H1 (cell line): ENCODE data around the gene TMPRSS2. TPM values are rescaled to one million over a fixed set of nuclear protein-coding genes. Genes with fewer than 3 reads are reported as not detected.

ENCODE experiments used
- CTCF ChIA-PET: fragments of 300-600 bp; sonication (Branson Sonifier 250); formaldehyde crosslinking; loops from one replicate; lab custom pipeline; 2021; ENCODE audit not compliant: partially characterized antibody; lab: Charles Lee
- POLR2A ChIA-PET: fragments of 300-600 bp; sonication (Branson Sonifier 250); formaldehyde crosslinking; loops from one replicate; lab custom pipeline; 2021; ENCODE audit warnings: inconsistent platforms; ENCODE audit not compliant: partially characterized antibody; lab: Charles Lee
- DNase-seq, 2 experiments: peaks; one replicate each; pipeline versions ENCODE4 v3.0.0 to v3.0.0-alpha.2; 2010 to 2022; ENCODE audit warnings: low spot score in 2 of 2, low read depth in 1 of 2, mixed read lengths in 1 of 2
- FAIRE-seq: peaks from 2 replicates; lab custom pipeline; 2011; peaks lifted over from hg19 to GRCh38; lab: Jason Lieb, UNC
- H2AFZ ChIP-seq: 2 replicates; pipeline ENCODE4 v1.8.1; 2012; ENCODE audit warnings: low read length, inconsistent platforms
- H2AK5ac ChIP-seq: 2 replicates; pipeline ENCODE4 v1.6.1; 2013; ENCODE audit warnings: low read depth, low read length
- H2BK120ac ChIP-seq: replicated peaks from 2 replicates; pipeline ENCODE3; 2013; ENCODE audit warnings: low read depth, low read length, inconsistent platforms
- H2BK12ac ChIP-seq: 2 replicates; pipeline ENCODE4 v1.6.1; 2013; ENCODE audit warnings: low read depth, low read length
- H2BK15ac ChIP-seq: 2 replicates; pipeline ENCODE4 v1.6.1; 2013; ENCODE audit warnings: low read length
- H2BK20ac ChIP-seq: 2 replicates; pipeline ENCODE4 v1.6.1; 2013; ENCODE audit warnings: low read length
- H2BK5ac ChIP-seq: 2 replicates; pipeline ENCODE4 v1.6.1; 2013; ENCODE audit warnings: low read depth, low read length
- H3K14ac ChIP-seq: 2 replicates; pipeline ENCODE4 v1.6.1; 2013; ENCODE audit warnings: inconsistent platforms; ENCODE audit not compliant: insufficient read length
- H3K18ac ChIP-seq: 2 replicates; pipeline ENCODE4 v1.6.1; 2013; ENCODE audit warnings: low read length; ENCODE audit errors: extremely low read depth
- H3K23ac ChIP-seq: 2 replicates; pipeline ENCODE4 v1.6.1; 2013; ENCODE audit warnings: inconsistent platforms; ENCODE audit not compliant: insufficient read length
- H3K23me2 ChIP-seq: 2 replicates; pipeline ENCODE4 v1.6.1; 2013; ENCODE audit warnings: low read depth, low read length
- H3K27ac ChIP-seq: 2 replicates; pipeline ENCODE4 v1.6.1; 2011; ENCODE audit warnings: low read depth, low read length, inconsistent platforms
- H3K27me3 ChIP-seq, 4 experiments: replicated peaks in 1 of 4; 1 replicate in 1 of 4; 2 replicates in 3 of 4; pipeline versions ENCODE4 v1.6.1 to v1.8.1; 2011 to 2013; ENCODE audit warnings: low read length in 3 of 4, mild to moderate bottlenecking in 3 of 4, inconsistent platforms in 2 of 4, mixed read lengths in 2 of 4, moderate library complexity in 1 of 4; ENCODE audit not compliant: control insufficient read depth in 3 of 4, insufficient read depth in 3 of 4; ENCODE audit errors: extremely low read depth in 1 of 4
- H3K36me3 ChIP-seq, 4 experiments: 2 replicates each; pipeline versions ENCODE4 v1.6.1 to v1.8.1; 2011 to 2013; ENCODE audit warnings: mild to moderate bottlenecking in 4 of 4, low read length in 3 of 4, moderate library complexity in 2 of 4, control low read depth in 1 of 4, inconsistent platforms in 1 of 4; ENCODE audit not compliant: insufficient read depth in 4 of 4, control insufficient read depth in 2 of 4
- H3K4ac ChIP-seq: replicated peaks from 2 replicates; pipeline ENCODE3; 2013; ENCODE audit warnings: low read length, low read depth, mixed read lengths, inconsistent platforms; ENCODE audit not compliant: insufficient read length
- H3K4me1 ChIP-seq, 4 experiments: replicated peaks in 1 of 4; 1 replicate in 1 of 4; 2 replicates in 3 of 4; pipeline versions ENCODE4 v1.6.1 to v1.8.1; 2011 to 2013; ENCODE audit warnings: low read length in 3 of 4, inconsistent platforms in 2 of 4, mixed read lengths in 1 of 4; ENCODE audit not compliant: insufficient read depth in 4 of 4, control insufficient read depth in 3 of 4
- H3K4me2 ChIP-seq, 2 experiments: 2 replicates each; pipeline versions ENCODE4 v1.6.1 to v1.8.1; 2011 to 2013; ENCODE audit warnings: low read depth in 2 of 2, low read length in 2 of 2, control low read depth in 1 of 2, inconsistent platforms in 1 of 2, mild to moderate bottlenecking in 1 of 2; ENCODE audit not compliant: insufficient read depth in 1 of 2
- H3K4me3 ChIP-seq, 4 experiments: fragments of 200-600, 300-600 bp in 1 of 4; sonication (generic), shearing (Covaris generic), sonication (Bioruptor Twin) in 1 of 4; 2 replicates each; pipeline versions ENCODE4 v1.5.1 to v1.8.1; 2011 to 2016; ENCODE audit warnings: low read length in 4 of 4, low read depth in 3 of 4, control low read depth in 2 of 4, inconsistent platforms in 2 of 4, mild to moderate bottlenecking in 2 of 4, mixed read lengths in 1 of 4, moderate library complexity in 1 of 4; ENCODE audit not compliant: insufficient read depth in 2 of 4; ENCODE audit errors: extremely low read depth in 1 of 4
- H3K56ac ChIP-seq: replicated peaks from 2 replicates; pipeline ENCODE3; 2013; ENCODE audit warnings: low read depth, mild to moderate bottlenecking, mixed read lengths, low read length, inconsistent platforms; ENCODE audit not compliant: insufficient read length
- H3K79me1 ChIP-seq: 2 replicates; pipeline ENCODE4 v1.6.1; 2013; ENCODE audit warnings: low read depth, low read length, control low read depth
- H3K79me2 ChIP-seq, 2 experiments: 2 replicates each; pipeline versions ENCODE4 v1.6.1 to v1.8.1; 2012 to 2013; ENCODE audit warnings: low read length in 2 of 2, mild to moderate bottlenecking in 2 of 2, inconsistent platforms in 1 of 2; ENCODE audit not compliant: insufficient read depth in 2 of 2, control insufficient read depth in 1 of 2
- H3K9ac ChIP-seq, 4 experiments: replicated peaks in 1 of 4; 1 replicate in 1 of 4; 2 replicates in 3 of 4; pipeline versions ENCODE4 v1.6.1 to v1.8.1; 2011 to 2013; ENCODE audit warnings: low read depth in 3 of 4, low read length in 3 of 4, control low read depth in 2 of 4, mild to moderate bottlenecking in 2 of 4, moderate library complexity in 2 of 4, inconsistent platforms in 1 of 4; ENCODE audit errors: extremely low read depth in 1 of 4
- H3K9me3 ChIP-seq, 2 experiments: 2 replicates each; pipeline versions ENCODE4 v1.6.1 to v1.8.1; 2012 to 2013; ENCODE audit warnings: mild to moderate bottlenecking in 2 of 2, moderate library complexity in 2 of 2, control low read depth in 1 of 2, inconsistent platforms in 1 of 2, low read depth in 1 of 2, low read length in 1 of 2, mixed read lengths in 1 of 2; ENCODE audit not compliant: insufficient read depth in 2 of 2
- H4K20me1 ChIP-seq, 2 experiments: replicated peaks in 1 of 2; 2 replicates each; pipeline versions ENCODE3 to v1.8.1; 2011 to 2013; ENCODE audit warnings: inconsistent platforms in 2 of 2, low read length in 2 of 2, mild to moderate bottlenecking in 1 of 2; ENCODE audit not compliant: insufficient read depth in 2 of 2, control insufficient read depth in 1 of 2
- H4K5ac ChIP-seq: 2 replicates; pipeline ENCODE4 v1.6.1; 2013; ENCODE audit warnings: low read length, low read depth, mixed read lengths, inconsistent platforms; ENCODE audit not compliant: insufficient read length
- H4K8ac ChIP-seq: 2 replicates; pipeline ENCODE4 v1.8.0; 2013; ENCODE audit warnings: mild to moderate bottlenecking, moderate library complexity, low read length, inconsistent platforms; ENCODE audit not compliant: insufficient read depth; ENCODE audit errors: extremely low read depth
- H4K91ac ChIP-seq: replicated peaks from 2 replicates; pipeline ENCODE3; 2013; ENCODE audit warnings: low read length, mixed read lengths, inconsistent platforms; ENCODE audit not compliant: insufficient read length
- ASH2L ChIP-seq: fragments of 200-600, 300-600 bp; sonication (generic); IDR thresholded peaks from one replicate; pipeline ENCODE4 v1.7.1; 2017; ENCODE audit warnings: low read length
- CBX8 ChIP-seq: fragments of 300-800, 300-1000 bp; sonication (generic); IDR thresholded peaks from 2 replicates; pipeline ENCODE4 v1.7.1; 2016; ENCODE audit warnings: low read depth, low read length, borderline replicate concordance
- CEBPB ChIP-seq: IDR thresholded peaks from 2 replicates; pipeline ENCODE4 v1.6.1; 2012; ENCODE audit warnings: low read depth, low read length
- E2F6 ChIP-seq: IDR thresholded peaks from 2 replicates; pipeline ENCODE4 v1.6.1; 2012; ENCODE audit warnings: inconsistent platforms
- KDM1A ChIP-seq: fragments of 200-600, 300-600 bp; sonication (generic); IDR thresholded peaks from 2 replicates; pipeline ENCODE4 v1.7.1; 2016; ENCODE audit warnings: mild to moderate bottlenecking, low read length, borderline replicate concordance
- RFX5 ChIP-seq: IDR thresholded peaks from 2 replicates; pipeline ENCODE4 v1.6.1; 2011; ENCODE audit warnings: low read depth, low read length, improper control_type of control experiment, borderline replicate concordance
- SRF ChIP-seq: IDR thresholded peaks from 2 replicates; pipeline ENCODE4 v1.6.1; 2011; ENCODE audit warnings: mild to moderate bottlenecking, low read depth, low read length, moderate library complexity
- SUZ12 ChIP-seq: fragments of 200-600 bp; sonication (generic); IDR thresholded peaks from 2 replicates; pipeline ENCODE4 v1.6.1; 2012; ENCODE audit warnings: mild to moderate bottlenecking, inconsistent platforms, low read length, moderate library complexity, mixed read lengths
- TAF7 ChIP-seq: optimal IDR thresholded peaks from 2 replicates; pipeline ENCODE3; 2011; ENCODE audit warnings: low read depth, mild to moderate bottlenecking, inconsistent platforms, low read length, moderate library complexity, borderline replicate concordance
- ZNF274 ChIP-seq: IDR thresholded peaks from 2 replicates; pipeline ENCODE4 v1.7.0; 2012; ENCODE audit warnings: low read length, borderline replicate concordance; ENCODE audit errors: extremely low read depth
- WGBS, 2 experiments: shearing (Covaris generic) in 1 of 2; methylation state at CpG; one replicate each; pipeline versions ENCODE4 v1.1.6 to v1.1.7; 2013 to 2015; ENCODE audit warnings: low lambda C conversion rate in 2 of 2, mixed read lengths in 2 of 2, inconsistent platforms in 1 of 2, low coverage in 1 of 2, missing lambda C conversion rate in 1 of 2; ENCODE audit not compliant: insufficient replicate concordance in 2 of 2, insufficient coverage in 1 of 2, insufficient read length in 1 of 2; ENCODE audit errors: extremely low coverage in 1 of 2, missing lambda C conversion rate in 1 of 2; 5-methylcytosine and 5-hydroxymethylcytosine counted together
- polyA plus RNA-seq, 7 experiments: library from polyadenylated mRNA; depleted of rRNA in 3 of 7; stranded (reverse) in 5 of 7; unstranded in 2 of 7; fragments of >200 nt in 5 of 7; fragments of 200-250 nt in 2 of 7; gene quantifications; 1 replicate in 5 of 7; 2 replicates in 1 of 7; 4 replicates in 1 of 7; pipeline versions ENCODE4 v1.2.1 to v1.2.3, GENCODE V29; 2011 to 2013; ENCODE audit warnings: missing spikeins in 2 of 7, mixed read lengths in 2 of 7
- total RNA-seq: library from RNA; stranded (reverse); fragmentation: NEBNext Ultra II Directional; extraction: Animal tissue kit (Norgen Biotek cat#: 25700); gene quantifications from 2 replicates; pipeline ENCODE4 v1.2.1, GENCODE V29; 2021

The TMPRSS2 gene
- total and polyA plus RNA-seq, 2 of the 8 experiments (the other 6 are each of a cell fraction or from before 2014, with no cell fraction given): 9.2 to 11.0 TPM

- peak overlapping the region; percentile 13 for H4K5ac ChIP-seq
- H2BK20ac ChIP-seq: 0 out of 2 replicates have a peak overlapping the region, but pooled peaks have one; percentile 18
- H3K4me3 ChIP-seq: peak overlapping the region; percentile 62 to 80 (median 72)
- H4K91ac ChIP-seq: peak overlapping the region; percentile 51
- H3K23me2 ChIP-seq: peaks cover 17% of the 10 kb centered on the region
- no peaks in the 10 kb centered on the region for H3K36me3 ChIP-seq
- H3K23ac ChIP-seq: no peak overlapping the region
- WGBS, 2 experiments: 3% methylated on average over 41 of the region's 64 CpGs; no CpG with 5 or more reads in 1 of the 2 experiments
- no peak overlapping the region for H2AK5ac ChIP-seq
- H3K9ac ChIP-seq: peak overlapping the region in 2 of 4 experiments; percentile 25 to 33; a peak in 3 of 7 replicates
- peak overlapping the region; percentile 84 for H2BK12ac ChIP-seq
- 0 out of 2 replicates have a peak overlapping the region, but pooled peaks have one; percentile 29 for H2BK15ac ChIP-seq
- peak overlapping the region; percentile 44; the same call in 1 of the 2 replicates for H2BK5ac ChIP-seq
- FAIRE-seq (no peak), DNase-seq (peak in 1 of 2 experiments; percentile 77)
- H3K27ac ChIP-seq: no peak overlapping the region
- peaks cover 7% of the 10 kb centered on the region for H3K79me1 ChIP-seq
- H3K56ac ChIP-seq: peak overlapping the region; percentile 10
- H2AFZ ChIP-seq: peak overlapping the region; percentile 24; the same call in 1 of the 2 replicates
- H3K14ac ChIP-seq: no peak overlapping the region
- H3K27me3 ChIP-seq: peaks cover 5 to 45% (median 36%) of the 10 kb centered on the region in 4 experiments
- H4K20me1 ChIP-seq: no peaks in the 10 kb centered on the region
- peak overlapping the region; percentile 96 for H3K18ac ChIP-seq
- peaks cover 0 to 16% (median 6%) of the 10 kb centered on the region in 4 experiments; a peak in 5 of 7 replicates for H3K4me1 ChIP-seq
- no peak overlapping the region for H2BK120ac ChIP-seq
- no peak overlapping the region for H3K4ac ChIP-seq
- peak overlapping the region; percentile 86 for H4K8ac ChIP-seq
- no peaks in the 10 kb centered on the region for H3K9me3 ChIP-seq
- H3K4me2 ChIP-seq: peak overlapping the region; percentile 83 to 95
- POLR2A ChIA-PET: interaction anchor here (0.8 to 1.4 kb wide), 4 partner anchors 13 to 88 kb away, joined by 3 to 6 read pairs (median 3); no protein-coding TSS in a partner anchor
- CTCF ChIA-PET: interaction anchor here (1.0 to 2.1 kb wide), 4 partner anchors 28 to 223 kb away, joined by 3 to 8 read pairs (median 4); no protein-coding TSS in a partner anchor
- H3K79me2 ChIP-seq: no peaks in the 10 kb centered on the region
- no peak for TF ChIP-seq ZNF274
- TF ChIP-seq CEBPB: no peak
- TF ChIP-seq E2F6: peak; percentile 58; the same call in 1 of the 2 replicates
- TF ChIP-seq ASH2L: peak; percentile 62
- no peak for TF ChIP-seq RFX5
- TF ChIP-seq CBX8: no peak
- TF ChIP-seq TAF7: no peak
- peak; percentile 78 for TF ChIP-seq SUZ12
- no peak for TF ChIP-seq KDM1A
- no peak for TF ChIP-seq SRF
Measured at GRCh38 chr21:41506611-41507520, 1.1 kb downstream of the TMPRSS2 start.
